Ovary (tissue), 9 donors: ENCODE results near the gene PUS3. TPM values are rescaled to one million over a fixed set of nuclear protein-coding genes. Genes with fewer than 3 reads are reported as not detected.

Source experiments
- DNase-seq, 5 donors: peaks; one replicate each; pipeline ENCODE4 v3.0.0-alpha.2; 2019 to 2020
- H3K27ac ChIP-seq, 2 donors: fragments of 200-600 bp; one replicate each; pipeline versions ENCODE4 v1.5.1 to v1.8.0; 2019 to 2022
- H3K27me3 ChIP-seq: fragments of 200-600 bp; one replicate; pipeline ENCODE4 v1.8.0; 2022
- H3K36me3 ChIP-seq: fragments of 200-600 bp; sonication (generic); one replicate; pipeline ENCODE4 v1.5.1; 2019
- H3K4me1 ChIP-seq: one replicate; pipeline ENCODE4 v1.8.1; 2013; ENCODE audit warnings: mild to moderate bottlenecking, moderate library complexity; ENCODE audit not compliant: insufficient read depth
- H3K4me3 ChIP-seq: fragments of 200-600 bp; sonication (generic); one replicate; pipeline ENCODE4 v1.5.1; 2017
- H3K9me3 ChIP-seq, 2 donors: fragments of 200-600 bp in 1 of 2; sonication (generic) in 1 of 2; one replicate each; pipeline versions ENCODE4 v1.5.1 to v1.8.1; 2013 to 2019; ENCODE audit warnings: mild to moderate bottlenecking in 1 of 2, moderate library complexity in 1 of 2
- CTCF ChIP-seq, 3 donors: fragments of 450-650 bp in 2 of 3; fragments of 200-600 bp in 1 of 3; IDR thresholded peaks; one replicate each; pipeline versions ENCODE4 v1.5.1 to v1.8.0; 2016 to 2022; ENCODE audit warnings: antibody characterized with exemption in 3 of 3, mild to moderate bottlenecking in 1 of 3
- EP300 ChIP-seq: sonication (generic); formaldehyde crosslinking; IDR thresholded peaks from one replicate; pipeline ENCODE4 v1.6.1; 2017; ENCODE audit warnings: antibody characterized with exemption
- POLR2A ChIP-seq: fragments of 450-650 bp; IDR thresholded peaks from one replicate; pipeline ENCODE4 v1.6.1; 2017; ENCODE audit warnings: antibody characterized with exemption, mild to moderate bottlenecking, moderate library complexity
- WGBS, 3 donors: extraction: QIAGEN DNeasy Blood & Tissue Kit in 1 of 3; methylation state at CpG; one replicate each; pipeline versions ENCODE4 v1.1.5 to v1.1.7; 2013 to 2017; 5-methylcytosine and 5-hydroxymethylcytosine counted together
- intact Hi-C, 4 donors: fragments of 100-400 bp; cut with DNase I; formaldehyde crosslinking; loops; one replicate each; pipeline versions ENCODE4 v1.11.0 to v1.15.1; 2022 to 2023
- polyA plus RNA-seq, 2 donors: library from polyadenylated mRNA; stranded (reverse); fragments of 200-250 nt in 1 of 2; fragments of 350-450 nt in 1 of 2; fragmentation: Illumina TruSeq in 1 of 2; extraction: RNeasy Lipid Tissue Mini Kit (QIAGEN cat#74804) in 1 of 2; gene quantifications; one replicate each; pipeline ENCODE4 v1.2.3, GENCODE V29; 2013 to 2014
- total RNA-seq, 7 donors: library from RNA; depleted of rRNA in 2 of 7; stranded (reverse); fragments of >200 nt in 2 of 7; fragmentation: NEBNext Ultra II Directional in 3 of 7; extraction: Animal tissue kit (Norgen Biotek cat#: 25700) in 3 of 7; gene quantifications; one replicate each; pipeline versions ENCODE4 v1.1.0 to v1.2.4, GENCODE V29; 2016 to 2023
- donor health status: DM: no; HTN: no; CAD: no; lungs with moderate emphysema.
- donor health status: DM: no; HTN: no; CAD: no.
- donor health status: Bipolar disorder and iron deficiency.
- donor health status: DM: yes; HTN: yes; CAD: no.
- donor health status: DM: no; HTN: no; CAD: no.
- donor health status: DM: yes; HTN: yes; CAD: no.

Gene PUS3
- total and polyA plus RNA-seq, 9 donors = 3.8 to 16.7 (median 8.9) TPM

GRCh38 chr11:125926682-125927081 lies 23.7 kb upstream of the PUS3 start:
- Histone ChIP-seq H3K4me3 (no peak overlapping the region), H3K27ac (no peak overlapping the region), H3K36me3 (no peaks in the 10 kb centered on the region), H3K27me3 (no peaks in the 10 kb centered on the region), H3K9me3 (no peaks in the 10 kb centered on the region), H3K4me1 (no peaks in the 10 kb centered on the region)
- TF ChIP-seq CTCF (IDR thresholded peaks at IDR 0.05) (no peak), EP300 (no peak), POLR2A (no peak)
- intact Hi-C loops = loop anchor here in 1 of 4 donors (5.0 kb wide), 1 partner anchor 266 kb away; no protein-coding TSS in a partner anchor
- no peak for DNase-seq
- WGBS, 3 donors = 94 to 96% (median 95%) methylated on average over 12 of the region's 12 CpGs

GRCh38 chr11:125925804-125926203 lies 22.8 kb upstream of the PUS3 start:
- no peaks in the 10 kb centered on the region for H3K4me1 ChIP-seq
- H3K27ac ChIP-seq = no peak overlapping the region
- WGBS, 3 donors = 66 to 68% (median 67%) methylated on average over 3 of the region's 3 CpGs
- intact Hi-C loops = loop anchor here in 3 of 4 donors (2.0 to 5.0 kb wide), 3 partner anchors 265 to 267 kb away; no protein-coding TSS in a partner anchor
- no peaks in the 10 kb centered on the region for H3K36me3 ChIP-seq
- H3K27me3 ChIP-seq = no peaks in the 10 kb centered on the region
- no peak overlapping the region for H3K4me3 ChIP-seq
- DNase-seq = no peak
- H3K9me3 ChIP-seq = no peaks in the 10 kb centered on the region
- TF ChIP-seq POLR2A = no peak
- TF ChIP-seq EP300 = no peak
- no peak for TF ChIP-seq CTCF (IDR thresholded peaks at IDR 0.05)

DNA sequence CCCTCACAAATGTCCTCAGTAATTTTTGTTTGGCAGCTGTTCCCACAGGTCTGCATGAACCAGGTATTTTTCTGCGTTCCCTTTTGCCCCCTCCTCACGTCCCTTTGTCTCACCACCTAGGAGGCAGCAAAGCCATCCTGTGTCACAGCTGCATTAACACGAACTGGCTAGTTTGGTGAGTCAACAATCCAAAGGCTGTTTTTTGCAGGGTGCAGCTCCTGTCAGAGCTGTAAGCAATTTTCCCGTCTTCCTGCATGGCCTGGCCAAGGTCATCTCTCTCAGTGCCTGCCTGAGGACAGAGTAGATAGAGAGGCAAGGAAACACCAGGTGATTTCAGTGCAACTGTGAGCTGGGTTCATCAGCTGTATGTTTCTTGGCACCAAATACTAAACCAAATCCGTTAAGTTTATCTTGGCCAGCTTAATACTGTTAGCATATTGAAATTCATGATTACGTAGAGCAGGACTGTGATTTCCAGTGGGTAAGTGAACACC lies 22.3 kb upstream of the PUS3 start:
- no peaks in the 10 kb centered on the region for H3K36me3 ChIP-seq
- no peaks in the 10 kb centered on the region for H3K4me1 ChIP-seq
- WGBS, 3 donors = 27 to 47% (median 37%) methylated on average over 6 of the region's 6 CpGs
- H3K9me3 ChIP-seq = no peaks in the 10 kb centered on the region
- no peak overlapping the region for H3K27ac ChIP-seq
- intact Hi-C loops = loop anchor here in 3 of 4 donors (2.0 to 5.0 kb wide), 3 partner anchors 266 to 268 kb away; no protein-coding TSS in a partner anchor
- DNase-seq = no peak
- TF ChIP-seq CTCF (IDR thresholded peaks at IDR 0.05) (no peak), POLR2A (no peak), EP300 (no peak)
- H3K27me3 ChIP-seq = no peaks in the 10 kb centered on the region
- H3K4me3 ChIP-seq = no peak overlapping the region

DNA sequence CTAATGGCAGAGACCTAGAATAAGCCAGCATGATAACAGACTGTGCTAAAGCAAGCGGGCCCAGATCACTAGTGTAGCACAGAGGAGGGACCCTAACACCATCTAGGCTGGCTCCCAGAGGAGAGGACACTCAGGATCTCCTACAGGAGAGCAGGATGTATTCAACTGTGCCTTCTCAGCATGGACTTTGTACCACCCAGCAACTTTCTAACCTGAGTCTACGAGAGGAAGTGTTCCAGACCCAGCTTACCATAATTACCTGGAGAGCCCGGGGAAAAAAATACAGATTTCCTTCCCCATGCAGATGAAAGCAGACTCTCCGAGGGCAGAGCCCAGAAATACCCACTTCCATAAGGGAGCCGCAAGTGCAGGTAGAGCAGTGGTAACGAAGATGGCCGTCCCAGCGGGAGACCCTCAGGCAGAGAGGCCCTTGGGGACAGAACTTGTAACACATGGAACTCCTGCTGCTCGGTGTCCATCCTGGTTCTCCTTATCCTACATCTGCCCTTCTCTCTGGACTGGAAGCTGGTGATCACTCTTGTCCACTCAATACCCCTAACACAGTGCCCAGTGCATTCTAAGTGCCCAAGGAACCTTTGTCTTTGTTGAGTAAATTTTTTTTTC lies 21.5 kb upstream of the PUS3 start:
- no peak overlapping the region for H3K27ac ChIP-seq
- no peak overlapping the region for H3K4me3 ChIP-seq
- TF ChIP-seq CTCF (IDR thresholded peaks at IDR 0.05) (no peak), EP300 (no peak), POLR2A (no peak)
- no peaks in the 10 kb centered on the region for H3K27me3 ChIP-seq
- H3K4me1 ChIP-seq = no peaks in the 10 kb centered on the region
- 90 to 96% (median 95%) methylated on average over 9 of the region's 9 CpGs for WGBS, 3 donors
- no peak for DNase-seq
- intact Hi-C loops = loop anchor here in 3 of 4 donors (2.0 to 5.0 kb wide), 3 partner anchors 266 to 268 kb away; no protein-coding TSS in a partner anchor
- no peaks in the 10 kb centered on the region for H3K9me3 ChIP-seq
- H3K36me3 ChIP-seq = no peaks in the 10 kb centered on the region
